Neural cell (in vitro differentiated cells): ENCODE measurements around the gene KLK11. TPM values are rescaled to one million over a fixed set of nuclear protein-coding genes. Genes with fewer than 3 reads are reported as not detected.

ENCODE experiments used
- H2AFZ ChIP-seq: fragments of 200-600, 300-800 bp; sonication (generic), shearing (Covaris generic); 2 replicates; pipeline ENCODE4 v1.6.0; 2014; ENCODE audit warnings: low read depth, mild to moderate bottlenecking, antibody characterized with exemption, low read length, moderate library complexity
- H3F3A ChIP-seq: fragments of 200-600 bp; shearing (Covaris generic); 2 replicates; pipeline ENCODE4 v1.6.1; 2016; ENCODE audit warnings: mild to moderate bottlenecking, moderate library complexity, mixed read lengths, antibody characterized with exemption, low read length; ENCODE audit not compliant: insufficient read depth, poor library complexity, severe bottlenecking
- H3K27ac ChIP-seq: fragments of 200-600, 300-800 bp; sonication (generic), shearing (Covaris generic); 2 replicates; pipeline ENCODE4 v1.5.1; 2014; ENCODE audit warnings: mild to moderate bottlenecking, low read length, moderate library complexity
- H3K27me3 ChIP-seq: fragments of 300-800, 200-600 bp; sonication (generic), shearing (Covaris generic); 2 replicates; pipeline ENCODE4 v1.6.0; 2014; ENCODE audit warnings: mild to moderate bottlenecking, low read depth, low read length, moderate library complexity; ENCODE audit not compliant: insufficient read depth
- H3K36me3 ChIP-seq: fragments of 300-800, 200-600 bp; sonication (generic), shearing (Covaris generic); 2 replicates; pipeline ENCODE4 v1.5.1; 2014; ENCODE audit warnings: mild to moderate bottlenecking, antibody characterized with exemption, low read length, moderate library complexity; ENCODE audit not compliant: insufficient read depth
- H3K4me2 ChIP-seq: fragments of 300-800, 200-600 bp; sonication (generic), shearing (Covaris generic); 2 replicates; pipeline ENCODE4 v1.6.0; 2014; ENCODE audit warnings: mild to moderate bottlenecking, low read length
- H3K4me3 ChIP-seq: fragments of 300-800, 200-600 bp; sonication (generic), shearing (Covaris generic); 2 replicates; pipeline ENCODE4 v1.5.1; 2014; ENCODE audit warnings: mild to moderate bottlenecking, low read length, moderate library complexity
- H3K79me2 ChIP-seq: fragments of 200-600 bp; shearing (Covaris generic); replicated peaks from 2 replicates; pipeline ENCODE4 v1.6.0; 2014; ENCODE audit warnings: mild to moderate bottlenecking, low read length, moderate library complexity; ENCODE audit not compliant: insufficient read depth
- H3K9ac ChIP-seq: fragments of 300-800, 200-600 bp; sonication (generic), shearing (Covaris generic); 2 replicates; pipeline ENCODE4 v1.6.1; 2016; ENCODE audit warnings: mild to moderate bottlenecking, low read length, mixed read lengths
- H3K9me2 ChIP-seq: fragments of 200-600 bp; shearing (Covaris generic); 2 replicates; pipeline ENCODE4 v1.6.1; 2016; ENCODE audit warnings: mild to moderate bottlenecking, low read length, mixed read lengths; ENCODE audit not compliant: insufficient read depth
- H3K9me3 ChIP-seq: fragments of 200-600, 300-800 bp; sonication (generic), shearing (Covaris generic); 2 replicates; pipeline ENCODE4 v1.6.1; 2016; ENCODE audit warnings: mild to moderate bottlenecking, mixed run types, low read length, moderate library complexity, mixed read lengths
- H4K20me1 ChIP-seq: fragments of 200-600 bp; shearing (Covaris generic); 2 replicates; pipeline ENCODE4 v1.6.1; 2016; ENCODE audit warnings: mild to moderate bottlenecking, mixed run types; ENCODE audit not compliant: insufficient read depth
- CTCF ChIP-seq: fragments of 450-650 bp; IDR thresholded peaks from 2 replicates; pipeline ENCODE4 v1.5.1; 2014; ENCODE audit warnings: antibody characterized with exemption, mild to moderate bottlenecking, moderate library complexity; ENCODE audit not compliant: poor library complexity, severe bottlenecking
- EP300 ChIP-seq: fragments of 450-650 bp; conservative IDR thresholded peaks from 2 replicates; pipeline ENCODE4 v1.6.1; 2014; ENCODE audit warnings: antibody characterized with exemption, mild to moderate bottlenecking, moderate library complexity; ENCODE audit not compliant: poor library complexity, severe bottlenecking
- EZH2 ChIP-seq: fragments of 200-600, 300-800 bp; shearing (Covaris generic), sonication (generic); IDR thresholded peaks from 2 replicates; pipeline ENCODE4 v1.6.1; 2014; ENCODE audit warnings: antibody characterized with exemption, low read length, borderline replicate concordance, mild to moderate bottlenecking; ENCODE audit not compliant: insufficient read depth, poor library complexity, severe bottlenecking
- MXI1 ChIP-seq: fragments of 450-650 bp; conservative IDR thresholded peaks from 2 replicates; pipeline ENCODE4 v1.6.1; 2014; ENCODE audit warnings: antibody characterized with exemption, mild to moderate bottlenecking; ENCODE audit not compliant: poor library complexity, severe bottlenecking
- POLR2AphosphoS5 ChIP-seq: IDR thresholded peaks from 2 replicates; pipeline ENCODE4 v1.6.1; 2012
- RAD21 ChIP-seq: fragments of 450-650 bp; conservative IDR thresholded peaks from 2 replicates; pipeline ENCODE4 v1.6.1; 2014; ENCODE audit warnings: antibody characterized with exemption, mild to moderate bottlenecking, moderate library complexity
- REST ChIP-seq: IDR thresholded peaks from 2 replicates; pipeline ENCODE4 v1.6.1; 2012; ENCODE audit warnings: borderline replicate concordance
- SMC3 ChIP-seq: fragments of 450-650 bp; conservative IDR thresholded peaks from 2 replicates; pipeline ENCODE4 v1.6.1; 2014; ENCODE audit warnings: antibody characterized with exemption, mild to moderate bottlenecking, moderate library complexity; ENCODE audit not compliant: poor library complexity
- TAF1 ChIP-seq: IDR thresholded peaks from 2 replicates; pipeline ENCODE4 v1.6.1; 2012; ENCODE audit warnings: low read depth
- polyA plus RNA-seq: library from polyadenylated mRNA; depleted of rRNA; stranded (reverse); fragments of >200 nt; gene quantifications from 2 replicates; pipeline ENCODE4 v1.2.3, GENCODE V29; 2014

The KLK11 gene
- polyA plus RNA-seq, 1 donor from 2014 or later: not detected

- H3K79me2 ChIP-seq: no peaks in the 10 kb centered on the region
- no peak overlapping the region for H3K4me2 ChIP-seq
- H3F3A ChIP-seq: no peaks in the 10 kb centered on the region
- no peak for TF ChIP-seq MXI1
- no peak for TF ChIP-seq SMC3
- TF ChIP-seq TAF1: no peak
- no peak for TF ChIP-seq POLR2AphosphoS5
- TF ChIP-seq RAD21: no peak
- no peak for TF ChIP-seq REST
- TF ChIP-seq EP300: no peak
- TF ChIP-seq EZH2: no peak
- no peak for TF ChIP-seq CTCF
- no peak overlapping the region for H3K9ac ChIP-seq
- H3K9me2 ChIP-seq: no peaks in the 10 kb centered on the region
- H3K36me3 ChIP-seq: no peaks in the 10 kb centered on the region
- H3K27ac ChIP-seq: no peak overlapping the region
- H3K27me3 ChIP-seq: no peaks in the 10 kb centered on the region
- no peak overlapping the region for H2AFZ ChIP-seq
- H4K20me1 ChIP-seq: no peaks in the 10 kb centered on the region
- H3K4me3 ChIP-seq: no peak overlapping the region
- H3K9me3 ChIP-seq: no peaks in the 10 kb centered on the region
Measured at GRCh38 chr19:51007488-51007887, 18.9 kb downstream of the KLK11 start.

GRCh38 chr19:51006406-51006805 lies 20.0 kb downstream of the KLK11 start:
- Histone ChIP-seq H3K4me2 (no peak overlapping the region), H3F3A (no peaks in the 10 kb centered on the region), H3K79me2 (no peaks in the 10 kb centered on the region), H3K27ac (no peak overlapping the region), H3K9ac (no peak overlapping the region), H3K27me3 (no peaks in the 10 kb centered on the region), H3K36me3 (no peaks in the 10 kb centered on the region), H3K9me2 (no peaks in the 10 kb centered on the region), H3K9me3 (no peaks in the 10 kb centered on the region), H3K4me3 (no peak overlapping the region), H2AFZ (no peak overlapping the region), H4K20me1 (no peaks in the 10 kb centered on the region)
- TF ChIP-seq SMC3: no peak
- no peak for TF ChIP-seq RAD21
- no peak for TF ChIP-seq CTCF
- no peak for TF ChIP-seq MXI1
- no peak for TF ChIP-seq REST
- TF ChIP-seq EZH2: no peak
- no peak for TF ChIP-seq TAF1
- no peak for TF ChIP-seq EP300
- no peak for TF ChIP-seq POLR2AphosphoS5
